Measurements from ENCODE around the gene LARP4B.

- no peak for TF ChIP-seq POLR2AphosphoS5 (IDR thresholded peaks at IDR 0.05; ENCODE audit: insufficient read depth in 1 of 2, low read depth in 1 of 2)
- TF ChIP-seq, protein P1, sequence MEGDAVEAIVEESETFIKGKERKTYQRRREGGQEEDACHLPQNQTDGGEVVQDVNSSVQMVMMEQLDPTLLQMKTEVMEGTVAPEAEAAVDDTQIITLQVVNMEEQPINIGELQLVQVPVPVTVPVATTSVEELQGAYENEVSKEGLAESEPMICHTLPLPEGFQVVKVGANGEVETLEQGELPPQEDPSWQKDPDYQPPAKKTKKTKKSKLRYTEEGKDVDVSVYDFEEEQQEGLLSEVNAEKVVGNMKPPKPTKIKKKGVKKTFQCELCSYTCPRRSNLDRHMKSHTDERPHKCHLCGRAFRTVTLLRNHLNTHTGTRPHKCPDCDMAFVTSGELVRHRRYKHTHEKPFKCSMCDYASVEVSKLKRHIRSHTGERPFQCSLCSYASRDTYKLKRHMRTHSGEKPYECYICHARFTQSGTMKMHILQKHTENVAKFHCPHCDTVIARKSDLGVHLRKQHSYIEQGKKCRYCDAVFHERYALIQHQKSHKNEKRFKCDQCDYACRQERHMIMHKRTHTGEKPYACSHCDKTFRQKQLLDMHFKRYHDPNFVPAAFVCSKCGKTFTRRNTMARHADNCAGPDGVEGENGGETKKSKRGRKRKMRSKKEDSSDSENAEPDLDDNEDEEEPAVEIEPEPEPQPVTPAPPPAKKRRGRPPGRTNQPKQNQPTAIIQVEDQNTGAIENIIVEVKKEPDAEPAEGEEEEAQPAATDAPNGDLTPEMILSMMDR (IDR thresholded peaks at IDR 0.05): no peak
These were observed 124.1 kb downstream of the LARP4B start for GRCh38 chr10:807163-807957.

Data from vagina (tissue), 2 donors.